Measurements from ENCODE around the gene BCL2A1.
"Not testable (repeated sequence)": the region's sequence is repeated elsewhere in the genome, so short reads cannot be mapped to it uniquely, and the experiment has no call there.

The BCL2A1 gene

DNA sequence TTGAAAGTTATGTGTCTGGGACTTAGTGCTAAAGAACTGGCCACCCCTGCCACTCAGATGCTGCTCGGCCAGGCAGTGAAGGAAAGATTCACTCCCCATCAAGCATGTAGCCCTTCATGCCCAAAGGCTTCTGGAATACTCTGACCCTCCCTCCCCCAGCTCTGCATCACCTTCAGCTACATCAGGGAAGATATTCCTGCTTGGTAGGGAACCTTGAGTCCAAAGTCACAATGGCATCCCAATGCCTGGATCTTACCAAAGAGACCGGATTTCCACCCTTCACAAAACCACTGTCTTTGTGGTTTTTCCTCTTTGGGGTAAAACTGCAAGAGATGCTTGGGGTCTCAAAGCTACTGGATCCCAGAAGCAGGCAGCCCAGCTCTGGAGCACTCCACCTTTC lies 18.2 kb upstream of the BCL2A1 start:
- no peak for ATAC-seq
- no peak for DNase-seq

- ATAC-seq = no peak
- DNase-seq = no peak
These were observed 17.6 kb upstream of the BCL2A1 start for GRCh38 chr15:79988448-79989117.

DNA sequence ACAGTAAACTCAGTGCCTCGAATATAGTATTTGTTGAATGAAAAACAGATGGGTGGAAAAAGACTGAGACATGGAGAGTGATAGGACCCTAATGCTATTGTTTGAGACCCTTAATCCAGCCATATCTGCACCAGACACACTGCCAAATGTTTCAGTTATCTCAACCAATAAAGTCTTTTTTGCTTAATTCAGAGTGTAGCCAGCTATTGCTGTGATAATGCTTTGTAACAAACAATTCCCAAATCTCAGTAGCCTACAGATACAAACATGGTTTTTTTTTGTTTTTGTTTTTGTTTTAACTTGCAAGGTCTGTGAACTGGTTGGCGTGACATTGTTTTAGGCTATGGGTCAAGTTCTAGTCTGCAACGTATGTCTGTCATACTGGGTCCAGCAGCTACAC lies 17.0 kb upstream of the BCL2A1 start:
- no peak for ATAC-seq

DNA sequence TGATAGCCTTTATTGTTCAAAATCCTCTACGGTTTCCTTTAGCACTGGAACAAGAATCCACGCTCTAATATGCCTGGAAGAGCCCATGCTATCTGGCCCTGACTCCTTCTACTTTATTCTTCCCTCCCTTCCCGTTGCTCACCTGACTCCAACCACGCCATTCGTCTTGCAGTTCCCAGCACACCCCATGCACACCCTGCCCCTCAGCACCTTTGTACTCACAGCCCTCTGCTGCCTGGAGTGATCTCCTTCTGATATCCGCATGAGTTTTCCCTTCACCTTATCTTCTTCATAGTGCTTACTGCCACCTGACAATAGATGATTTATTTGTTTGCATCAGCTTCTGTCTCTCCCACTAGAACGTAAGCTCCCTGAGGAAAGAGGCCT lies 16.6 kb upstream of the BCL2A1 start:
- ATAC-seq (no peak), DNase-seq (no peak)

More for the DNA sequence above, 17.0 kb upstream of the BCL2A1 start:
- DNase-seq = no peak

GRCh38 chr15:79981831-79982455 lies 10.9 kb upstream of the BCL2A1 start:
- DNase-seq (no peak), ATAC-seq (peak; percentile 11)

GRCh38 chr15:79978655-79979514 lies 7.9 kb upstream of the BCL2A1 start:
- ATAC-seq (peak; percentile 68), DNase-seq (no peak)

GRCh38 chr15:79978260-79978654 lies 7.3 kb upstream of the BCL2A1 start:
- ATAC-seq = no peak
- DNase-seq = no peak

DNA sequence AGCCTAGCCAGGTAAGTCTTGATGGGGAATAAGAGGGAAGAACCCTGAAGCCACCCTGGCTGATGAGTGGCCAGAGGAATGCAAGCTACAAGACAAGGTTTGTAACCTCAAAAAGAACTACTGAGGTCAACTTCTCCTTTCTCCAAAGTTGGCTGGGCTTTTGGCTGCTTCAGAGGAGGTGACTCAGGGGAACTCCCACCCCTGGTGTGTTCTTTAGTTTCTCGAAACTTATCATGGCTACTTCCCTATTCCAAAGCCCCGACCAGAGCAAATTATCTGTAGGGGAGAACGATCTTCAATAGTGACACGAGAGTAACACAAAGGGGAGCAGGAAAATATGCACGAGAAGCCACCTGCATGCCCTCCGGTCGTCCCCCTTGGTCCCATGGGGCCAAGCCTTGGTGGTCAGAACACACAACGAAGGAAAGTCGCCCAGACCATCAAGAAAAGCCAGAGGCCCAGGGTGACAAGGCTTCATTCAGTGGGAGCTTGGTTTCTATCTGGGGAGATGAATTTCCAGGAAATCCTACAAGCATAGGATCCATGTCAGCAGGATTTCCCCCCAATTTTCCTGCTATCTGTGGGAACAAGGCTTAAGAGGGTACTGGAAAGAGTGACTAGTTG lies 6.5 kb upstream of the BCL2A1 start:
- DNase-seq (no peak), ATAC-seq (peak; percentile 14)

- DNase-seq = peak; percentile 42
- ATAC-seq = peak; percentile 37
These were observed 2.6 kb upstream of the BCL2A1 start for GRCh38 chr15:79973456-79974195.

- no peak for ATAC-seq
- DNase-seq = no peak
These were observed 1.9 kb upstream of the BCL2A1 start for GRCh38 chr15:79972863-79973262.

GRCh38 chr15:79970181-79970580 lies 815 bp downstream of the BCL2A1 start:
- ATAC-seq (no peak), DNase-seq (no peak)

DNA sequence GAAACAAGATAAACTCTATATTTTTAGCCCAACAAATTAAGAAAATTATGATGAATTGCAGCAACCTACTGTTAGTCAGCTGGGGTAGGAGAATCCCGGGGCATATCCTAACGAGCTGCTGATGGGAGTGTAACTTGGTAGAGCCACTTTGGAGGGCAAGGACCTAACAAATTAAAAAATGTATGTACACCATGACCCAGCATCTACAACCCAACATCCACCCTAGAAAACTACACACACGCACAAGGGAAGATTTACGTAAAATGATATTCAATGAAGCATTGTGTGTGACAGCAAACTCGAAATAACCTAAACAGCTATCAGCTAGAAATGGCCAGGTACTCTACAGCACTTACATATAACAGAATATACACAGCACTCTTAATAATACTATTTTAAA lies 1.9 kb downstream of the BCL2A1 start:
- no peak for ATAC-seq
- no peak for DNase-seq

DNA sequence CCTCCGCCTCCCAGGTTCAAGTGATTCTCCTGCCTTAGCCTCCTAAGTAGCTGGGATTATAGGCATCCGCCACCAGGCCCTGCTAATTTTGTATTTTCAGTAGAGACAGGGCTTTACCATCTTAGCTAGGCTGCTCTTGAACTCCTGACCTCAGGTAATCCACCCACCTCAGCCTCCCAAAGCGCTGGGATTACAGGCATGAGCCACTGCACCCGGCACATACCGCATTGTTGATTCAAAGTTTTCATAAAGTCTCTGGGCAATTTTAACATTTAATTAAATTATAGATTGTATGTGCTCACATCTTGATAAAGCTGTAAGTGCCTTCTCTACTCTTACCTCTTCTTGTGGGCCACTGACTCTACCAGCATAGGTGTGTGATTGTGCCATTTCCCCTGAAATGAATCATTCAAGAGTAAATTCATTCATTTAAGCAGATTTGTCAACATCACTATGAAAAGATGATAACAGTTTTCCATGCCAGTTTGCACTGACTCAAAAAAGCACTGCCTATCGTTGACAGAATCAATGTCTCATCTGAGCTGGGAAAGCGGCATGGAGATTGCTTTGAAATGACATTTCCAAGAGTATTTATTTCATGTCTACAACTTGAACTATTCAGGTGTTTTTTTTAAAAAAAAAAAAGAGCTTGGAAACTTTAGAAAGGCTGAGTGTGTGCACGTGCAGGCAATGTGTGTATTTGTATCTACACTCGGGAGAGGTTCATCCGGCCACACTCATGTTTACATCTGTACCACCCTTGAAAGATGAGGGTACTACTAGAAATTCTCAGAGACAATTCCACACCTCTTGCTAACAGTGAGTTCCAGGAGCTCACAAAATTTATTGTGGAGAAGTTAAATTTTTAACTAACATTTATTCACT lies 3.5 kb downstream of the BCL2A1 start:
- ATAC-seq (peak; percentile 55), DNase-seq (no peak)

DNA sequence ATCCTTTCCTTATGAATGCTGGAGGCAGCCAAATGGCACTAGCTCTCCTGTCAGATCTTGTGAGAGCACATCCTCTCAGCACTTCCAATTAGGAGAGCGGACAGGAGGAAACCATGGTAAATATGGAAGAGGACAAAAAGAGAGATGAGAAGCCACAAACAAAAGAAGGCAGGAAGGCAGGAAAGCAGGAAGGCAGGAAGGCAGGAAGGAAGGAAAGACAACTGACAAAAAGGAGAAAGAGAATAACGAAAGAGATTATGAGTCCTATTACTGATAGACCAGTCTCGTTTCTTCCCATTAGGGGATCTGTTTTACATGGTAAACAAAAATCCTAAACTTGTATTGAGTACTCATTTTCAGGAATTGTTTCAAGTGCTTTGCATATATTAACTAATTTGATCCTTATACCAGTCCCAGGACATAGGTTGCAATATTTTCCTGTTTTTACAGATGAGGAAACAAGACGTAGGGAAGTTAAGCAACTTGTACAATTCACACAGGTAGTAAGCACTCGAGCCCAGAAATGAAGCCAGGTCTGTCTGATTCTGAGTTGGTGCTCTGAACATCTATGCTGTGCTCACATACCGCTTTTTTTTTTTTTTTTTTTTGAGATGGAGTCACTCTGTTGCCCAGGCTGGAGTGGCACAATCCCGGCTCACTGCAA lies 4.2 kb downstream of the BCL2A1 start:
- ATAC-seq (no peak), DNase-seq (no peak)

DNA sequence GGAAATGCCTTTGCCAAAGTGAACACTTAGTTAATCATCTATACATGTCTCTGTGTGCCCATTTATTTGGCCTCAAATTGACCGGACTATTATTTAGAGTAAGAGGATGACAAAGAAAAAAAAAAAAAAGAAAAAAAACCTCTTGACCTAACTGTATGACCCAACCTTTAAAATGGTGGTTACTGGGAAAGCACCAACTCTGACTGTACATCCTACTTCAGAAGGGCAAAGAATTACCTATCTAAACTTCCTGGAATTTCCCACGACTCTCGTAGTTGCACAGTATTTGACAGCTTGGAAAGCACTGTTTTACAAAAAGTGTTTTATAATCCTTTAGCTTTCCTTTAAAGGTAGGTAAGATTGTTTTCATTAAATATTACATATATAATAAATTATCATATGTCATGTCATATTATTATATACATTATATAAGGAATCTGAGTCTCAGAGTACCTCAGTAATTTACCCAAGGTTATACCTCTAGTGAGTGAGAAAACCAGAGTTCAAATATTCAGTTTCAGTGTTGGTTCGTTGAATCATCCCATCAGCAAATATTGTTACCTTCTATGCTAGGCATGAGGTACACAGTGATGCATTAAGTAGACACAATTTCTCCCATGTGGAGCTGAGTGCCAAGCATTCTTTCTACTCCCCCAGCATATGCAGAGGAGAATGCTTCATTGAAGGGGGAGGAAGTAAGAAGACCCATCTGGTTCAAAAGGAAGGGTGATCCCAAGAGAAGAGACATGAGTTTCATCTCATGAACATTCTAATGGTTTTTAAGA lies 5.0 kb downstream of the BCL2A1 start:
- ATAC-seq (peak; percentile 42), DNase-seq (no peak)

GRCh38 chr15:79964232-79964805 lies 6.7 kb downstream of the BCL2A1 start:
- ATAC-seq (no peak), DNase-seq (no peak)

DNA sequence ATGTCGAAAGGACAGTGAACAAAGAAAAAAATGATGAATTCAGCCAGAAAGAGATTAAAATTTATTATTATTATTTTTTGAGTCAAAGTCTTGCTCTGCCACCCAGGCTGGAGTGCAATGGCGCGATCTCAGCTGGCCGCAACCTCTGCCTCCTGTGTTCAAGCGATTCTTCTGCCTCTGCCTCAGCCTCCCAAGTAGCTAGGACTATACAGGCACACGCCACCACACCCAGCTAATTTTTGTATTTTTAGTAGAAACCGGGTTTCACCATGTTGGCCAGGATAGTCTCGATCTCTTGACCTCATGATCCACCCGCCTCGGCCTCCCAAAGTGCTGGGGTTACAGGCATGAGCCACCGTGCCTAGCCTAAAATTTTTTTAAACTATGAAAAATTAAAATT lies 8.1 kb downstream of the BCL2A1 start:
- ATAC-seq, DNase-seq: not testable (repeated sequence)

DNA sequence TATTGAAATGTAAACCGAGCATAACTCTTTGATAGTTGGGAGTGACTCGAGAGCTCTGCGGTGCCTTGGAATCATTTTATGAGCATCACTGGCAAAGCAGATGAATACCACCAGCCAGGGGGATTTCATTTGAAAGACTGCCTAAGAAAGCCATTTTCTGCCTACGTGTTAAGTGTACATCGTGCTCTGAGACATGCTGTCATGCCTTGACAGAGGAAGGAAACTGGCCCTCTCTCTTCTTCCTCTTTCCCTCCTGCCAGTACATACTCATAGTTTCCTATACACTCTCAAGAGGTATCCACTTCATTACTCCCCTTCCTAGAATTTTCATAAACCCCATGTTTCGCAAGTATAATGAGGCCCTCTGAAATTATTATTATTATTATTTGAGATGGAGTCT lies 8.8 kb downstream of the BCL2A1 start:
- DNase-seq = no peak
- no peak for ATAC-seq

DNA sequence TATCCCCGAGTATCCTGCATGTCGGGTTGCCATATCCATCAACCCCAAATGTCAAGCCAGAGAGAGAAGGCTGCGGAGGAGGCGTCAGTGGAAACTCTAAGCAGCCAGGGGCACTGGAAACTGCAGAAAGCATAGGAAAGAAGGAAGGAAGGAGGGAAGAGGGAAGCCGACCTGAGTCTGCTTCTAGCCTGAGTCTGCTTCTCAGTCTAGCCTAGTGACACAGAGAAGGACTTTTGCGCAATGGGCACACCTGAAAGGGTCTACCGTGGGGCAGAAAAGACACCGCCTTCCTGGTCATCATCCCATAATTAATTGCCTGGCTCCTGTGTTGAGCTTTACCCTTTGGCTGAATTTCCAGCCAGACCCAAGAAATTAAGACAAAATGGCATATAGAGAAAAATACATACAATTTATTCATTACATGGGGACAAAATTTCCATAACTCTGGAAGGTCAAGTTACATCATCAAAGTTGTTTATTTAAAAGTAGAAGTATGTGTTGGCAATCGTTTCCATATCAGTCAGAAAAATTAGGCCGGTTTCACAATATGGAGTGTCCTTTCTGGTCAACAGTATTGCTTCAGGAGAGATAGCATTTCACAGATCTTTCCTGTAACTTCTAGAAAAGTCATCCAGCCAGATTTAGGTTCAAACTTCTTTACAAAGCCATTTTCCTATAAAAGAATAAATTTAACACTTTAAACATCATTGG lies 10.3 kb downstream of the BCL2A1 start:
- no peak for ATAC-seq
- DNase-seq = no peak

Measured in stimulated activated naive CD8-positive, alpha-beta T cell treated with anti-CD3 and anti-CD28 coated beads, Interleukin-15, Interleukin-2, amounts not matched to agents 100 U/mL and 50 U/mL, for 24 hours (primary cell).